OCI-LY1 (cell line): ENCODE data around the gene B3GALNT2.

Experiments used
- EZH2 ChIP-seq: fragments of 200-600 bp; sonication (generic), shearing (Covaris generic); IDR thresholded peaks from 2 replicates; pipeline ENCODE4 v1.8.0; 2017; ENCODE audit warnings: borderline replicate concordance, mixed run types, mild to moderate bottlenecking, antibody characterized with exemption, low read length, moderate library complexity, mixed read lengths
- TF ChIP-seq, protein P1 (sequence below): fragments of 200-600 bp; sonication (generic), shearing (Covaris generic); IDR thresholded peaks from 2 replicates; pipeline ENCODE4 v1.5.1; 2017; ENCODE audit warnings: mild to moderate bottlenecking, antibody characterized with exemption, low read length, moderate library complexity, mixed read lengths

GRCh38 chr1:235454021-235454420, 50.2 kb downstream of the B3GALNT2 start:
- TF ChIP-seq, protein P1, sequence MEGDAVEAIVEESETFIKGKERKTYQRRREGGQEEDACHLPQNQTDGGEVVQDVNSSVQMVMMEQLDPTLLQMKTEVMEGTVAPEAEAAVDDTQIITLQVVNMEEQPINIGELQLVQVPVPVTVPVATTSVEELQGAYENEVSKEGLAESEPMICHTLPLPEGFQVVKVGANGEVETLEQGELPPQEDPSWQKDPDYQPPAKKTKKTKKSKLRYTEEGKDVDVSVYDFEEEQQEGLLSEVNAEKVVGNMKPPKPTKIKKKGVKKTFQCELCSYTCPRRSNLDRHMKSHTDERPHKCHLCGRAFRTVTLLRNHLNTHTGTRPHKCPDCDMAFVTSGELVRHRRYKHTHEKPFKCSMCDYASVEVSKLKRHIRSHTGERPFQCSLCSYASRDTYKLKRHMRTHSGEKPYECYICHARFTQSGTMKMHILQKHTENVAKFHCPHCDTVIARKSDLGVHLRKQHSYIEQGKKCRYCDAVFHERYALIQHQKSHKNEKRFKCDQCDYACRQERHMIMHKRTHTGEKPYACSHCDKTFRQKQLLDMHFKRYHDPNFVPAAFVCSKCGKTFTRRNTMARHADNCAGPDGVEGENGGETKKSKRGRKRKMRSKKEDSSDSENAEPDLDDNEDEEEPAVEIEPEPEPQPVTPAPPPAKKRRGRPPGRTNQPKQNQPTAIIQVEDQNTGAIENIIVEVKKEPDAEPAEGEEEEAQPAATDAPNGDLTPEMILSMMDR, result no peak
- no peak for TF ChIP-seq EZH2
